RWPE1 (cell line): ENCODE results near the gene CCDC81.

Experiments used
- CTCF ChIA-PET: fragments of 350-600 bp; sonication (Branson Sonifier 250); formaldehyde crosslinking; extraction: SDS; loops from one replicate; lab custom pipeline; 2021; lab: Yijun Ruan, JAX
- POLR2A ChIA-PET: fragments of 400-600 bp; formaldehyde crosslinking; extraction: SDS; loops from one replicate; lab custom pipeline; 2020; ENCODE audit warnings: antibody characterized with exemption; ENCODE audit not compliant: low non-redundant PET; lab: Yijun Ruan, JAX
- DNase-seq: peaks from one replicate; pipeline ENCODE4 v3.0.0; 2012; ENCODE audit warnings: low spot score
- H3K27ac ChIP-seq: fragments of 450-650 bp; 2 replicates; pipeline ENCODE4 v1.5.1; 2017
- TF ChIP-seq, protein P1 (sequence below): fragments of 450-650 bp; conservative IDR thresholded peaks from 2 replicates; pipeline ENCODE4 v1.5.1; 2017; ENCODE audit warnings: low read depth, mild to moderate bottlenecking

The CCDC81 gene

DNA sequence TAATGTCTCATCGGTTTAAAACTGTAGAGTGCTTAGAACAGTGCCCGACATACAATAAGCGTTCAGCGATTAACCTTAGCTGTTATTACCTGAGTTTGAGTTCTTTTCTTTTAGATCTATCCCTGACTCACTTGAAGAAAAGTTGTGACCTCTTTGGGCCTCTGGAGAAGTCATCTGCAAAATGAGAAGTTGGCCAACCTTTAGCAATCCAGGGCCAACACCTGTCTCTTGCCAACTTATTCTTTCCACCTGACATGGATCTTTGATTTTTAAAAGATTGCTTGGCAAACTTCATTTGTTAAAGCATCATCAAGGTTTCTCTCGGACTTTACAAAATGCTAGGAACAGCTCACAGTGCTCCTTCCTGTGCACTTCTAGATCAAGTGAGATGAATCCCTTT is 89.3 kb downstream of the CCDC81 start:
- no peak overlapping the region for H3K27ac ChIP-seq
- POLR2A ChIA-PET, result no interaction called here
- CTCF ChIA-PET, result no interaction called here
- TF ChIP-seq, protein P1, sequence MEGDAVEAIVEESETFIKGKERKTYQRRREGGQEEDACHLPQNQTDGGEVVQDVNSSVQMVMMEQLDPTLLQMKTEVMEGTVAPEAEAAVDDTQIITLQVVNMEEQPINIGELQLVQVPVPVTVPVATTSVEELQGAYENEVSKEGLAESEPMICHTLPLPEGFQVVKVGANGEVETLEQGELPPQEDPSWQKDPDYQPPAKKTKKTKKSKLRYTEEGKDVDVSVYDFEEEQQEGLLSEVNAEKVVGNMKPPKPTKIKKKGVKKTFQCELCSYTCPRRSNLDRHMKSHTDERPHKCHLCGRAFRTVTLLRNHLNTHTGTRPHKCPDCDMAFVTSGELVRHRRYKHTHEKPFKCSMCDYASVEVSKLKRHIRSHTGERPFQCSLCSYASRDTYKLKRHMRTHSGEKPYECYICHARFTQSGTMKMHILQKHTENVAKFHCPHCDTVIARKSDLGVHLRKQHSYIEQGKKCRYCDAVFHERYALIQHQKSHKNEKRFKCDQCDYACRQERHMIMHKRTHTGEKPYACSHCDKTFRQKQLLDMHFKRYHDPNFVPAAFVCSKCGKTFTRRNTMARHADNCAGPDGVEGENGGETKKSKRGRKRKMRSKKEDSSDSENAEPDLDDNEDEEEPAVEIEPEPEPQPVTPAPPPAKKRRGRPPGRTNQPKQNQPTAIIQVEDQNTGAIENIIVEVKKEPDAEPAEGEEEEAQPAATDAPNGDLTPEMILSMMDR, result no peak
- DNase-seq, result no peak

DNA sequence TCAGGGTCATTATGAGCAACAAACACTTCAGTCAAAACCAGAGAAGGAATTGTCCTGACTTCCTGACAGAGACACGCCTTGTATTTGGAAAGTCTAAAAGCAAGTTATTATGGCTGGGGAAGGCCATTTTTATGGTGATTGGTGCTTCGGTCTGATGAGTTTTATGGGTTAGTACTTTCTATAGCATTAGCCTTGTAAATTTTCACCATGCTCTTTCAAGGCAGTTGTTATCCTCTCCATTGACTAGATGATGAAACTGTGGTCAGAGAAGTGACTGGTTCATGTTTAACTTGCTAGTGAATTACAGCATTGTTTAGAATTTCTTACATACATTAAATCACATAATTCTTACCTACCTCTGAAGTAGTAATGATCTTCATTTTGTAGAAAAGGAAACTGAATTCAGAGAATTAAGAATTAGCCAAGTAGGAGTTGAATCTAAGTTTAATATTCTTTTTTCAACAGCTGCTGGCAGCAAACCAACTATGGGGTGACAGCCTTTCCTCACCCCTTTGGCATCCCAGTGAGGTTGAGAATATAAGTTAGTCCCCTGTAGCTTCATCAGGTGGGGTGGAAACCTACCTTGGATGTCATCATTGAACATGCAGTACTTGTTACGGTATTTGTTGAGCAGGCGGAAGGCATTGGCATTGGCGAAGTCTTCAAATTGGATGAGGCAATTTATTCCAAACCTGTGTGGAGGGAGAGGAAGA is 90.0 kb downstream of the CCDC81 start:
- POLR2A ChIA-PET, result no interaction called here
- no peak overlapping the region for H3K27ac ChIP-seq
- CTCF ChIA-PET, result no interaction called here
- TF ChIP-seq, protein P1, result no peak
- DNase-seq, result no peak

DNA sequence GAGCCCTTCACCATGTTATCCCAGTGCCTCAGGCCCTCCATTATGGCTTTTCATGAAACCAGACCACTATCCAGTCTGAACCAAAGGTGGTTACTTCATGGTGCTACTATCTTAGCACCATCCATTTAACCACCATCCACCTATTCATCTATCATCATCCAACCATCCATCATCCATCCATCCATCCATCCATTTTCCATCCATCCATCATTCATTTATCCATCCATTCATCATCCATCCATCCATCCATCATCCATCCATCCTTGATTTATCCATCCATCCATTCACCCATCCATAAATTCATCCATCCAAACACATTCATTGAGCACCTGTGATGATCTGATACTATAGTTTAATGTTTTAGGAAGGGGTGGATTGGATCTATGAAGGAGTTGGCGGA is 93.5 kb downstream of the CCDC81 start:
- no peak for DNase-seq
- ChIA-PET POLR2A (no interaction called here), CTCF (no interaction called here)
- H3K27ac ChIP-seq, result no peak overlapping the region
- TF ChIP-seq, protein P1, result no peak

DNA sequence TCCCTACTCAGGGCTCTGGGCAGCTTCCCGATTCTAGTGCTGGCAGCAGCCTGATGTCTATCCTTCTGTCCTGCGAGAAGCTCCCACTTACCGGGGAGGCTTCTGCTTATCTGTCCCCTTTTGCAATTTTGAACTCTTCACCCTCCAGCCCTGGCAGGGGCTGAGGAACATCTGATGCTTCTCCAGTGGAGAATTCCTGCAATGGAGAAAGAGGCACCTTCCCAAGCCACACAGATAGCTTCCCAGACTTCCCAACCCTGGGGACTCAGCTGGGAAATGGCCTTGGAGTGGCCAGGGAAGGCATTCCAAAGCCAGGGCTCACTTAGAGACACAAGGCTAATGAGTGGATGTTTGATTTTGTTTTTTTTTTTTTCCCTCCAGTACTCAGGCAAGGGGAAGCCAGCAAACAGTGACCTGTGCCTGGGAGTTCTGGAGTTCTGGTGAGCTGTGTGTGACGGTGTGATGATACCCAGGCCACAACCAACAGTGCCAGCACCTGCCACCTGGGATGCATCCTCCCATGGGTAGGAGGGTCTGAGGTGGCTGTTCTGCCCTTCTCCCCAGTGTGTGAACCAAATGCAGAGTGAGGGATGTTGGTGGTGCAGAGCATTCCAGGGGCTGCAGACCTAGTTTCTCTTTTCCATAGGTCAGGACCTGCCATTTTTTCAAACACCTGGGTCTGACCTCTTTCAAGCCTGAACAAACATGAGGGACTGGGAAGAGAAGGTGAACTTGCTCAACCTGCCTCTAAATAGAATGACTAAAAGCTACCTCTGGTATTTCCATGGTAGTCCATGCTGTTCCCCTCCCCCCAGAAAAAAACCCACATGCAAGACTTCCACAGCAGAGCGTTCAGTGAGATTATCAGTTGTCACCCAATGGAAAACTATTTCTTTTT is 95.1 kb downstream of the CCDC81 start:
- CTCF ChIA-PET, result interaction anchor here (1.2 kb wide), 1 partner anchor 13 kb away, joined by 4 read pairs; no protein-coding TSS in a partner anchor
- DNase-seq, result no peak
- no peak overlapping the region for H3K27ac ChIP-seq
- POLR2A ChIA-PET, result no interaction called here
- TF ChIP-seq, protein P1, result no peak
